ENCODE data around the gene TNFRSF1A. TPM values are rescaled to one million over a fixed set of nuclear protein-coding genes. Genes with fewer than 3 reads are reported as not detected.

TNFRSF1A gene
- total RNA-seq, 1 experiment from 2014 or later, result 91.5 TPM

- H3K4me3 ChIP-seq (ENCODE audit: low read depth, low read length, poor library complexity, severe bottlenecking), result no peak overlapping the region
- CTCF ChIA-PET, result interaction anchor here (1.2 kb wide), 1 partner anchor 43 kb away, joined by 3 read pairs; no protein-coding TSS in a partner anchor
- no peaks in the 10 kb centered on the region for H3K27me3 ChIP-seq (replicated peaks; ENCODE audit: insufficient read depth, low read depth, low read length, poor library complexity)
- peak overlapping the region; percentile 82 for H3K27ac ChIP-seq (ENCODE audit: low read depth, low read length, poor library complexity, severe bottlenecking)
- no peaks in the 10 kb centered on the region for H3K9me3 ChIP-seq (ENCODE audit: low read depth, low read length, poor library complexity, severe bottlenecking)
- POLR2A ChIA-PET (ENCODE audit: low non-redundant PET), result interaction anchor here (0.7 kb wide), 1 partner anchor 213 kb away, joined by 3 read pairs; no protein-coding TSS in a partner anchor
- intact Hi-C loops (cut with micrococcal nuclease; ENCODE audit: unreplicated experiment), result loop anchor here (5.0 kb wide), 2 partner anchors 137 to 212 kb away; no protein-coding TSS in a partner anchor
- BruUV-seq (replicated peaks), result no TSS peak
- DNase-seq (ENCODE audit: low spot score), result no peak
- peaks cover 17% of the 10 kb centered on the region for H3K36me3 ChIP-seq (ENCODE audit: insufficient read depth, low read length, poor library complexity, severe bottlenecking)
- TF ChIP-seq EZH2 (IDR thresholded peaks at IDR 0.05; ENCODE audit: borderline replicate concordance, low read depth, low read length, poor library complexity, severe bottlenecking), result no peak
- TF ChIP-seq CTCF (conservative IDR thresholded peaks at IDR 0.05; ENCODE audit: low read depth, low read length), result no peak
- peaks cover 28% of the 10 kb centered on the region for H3K4me1 ChIP-seq (ENCODE audit: insufficient read depth, low read length, poor library complexity, severe bottlenecking)
These were observed 16.7 kb downstream of the TNFRSF1A start for GRCh38 chr12:6324936-6325750.

GRCh38 chr12:6323995-6324711 lies 17.7 kb downstream of the TNFRSF1A start:
- ChIA-PET POLR2A (ENCODE audit: low non-redundant PET) (interaction anchor here (0.7 kb wide), 1 partner anchor 214 kb away, joined by 3 read pairs; no protein-coding TSS in a partner anchor), CTCF (no interaction called here)
- no peak for DNase-seq (ENCODE audit: low spot score)
- no peaks in the 10 kb centered on the region for H3K9me3 ChIP-seq (ENCODE audit: low read depth, low read length, poor library complexity, severe bottlenecking)
- intact Hi-C loops (cut with micrococcal nuclease; ENCODE audit: unreplicated experiment), result loop anchor here (5.0 kb wide), 2 partner anchors 138 to 213 kb away; no protein-coding TSS in a partner anchor
- no peak overlapping the region for H3K4me3 ChIP-seq (ENCODE audit: low read depth, low read length, poor library complexity, severe bottlenecking)
- H3K4me1 ChIP-seq (ENCODE audit: insufficient read depth, low read length, poor library complexity, severe bottlenecking), result peaks cover 28% of the 10 kb centered on the region
- H3K36me3 ChIP-seq (ENCODE audit: insufficient read depth, low read length, poor library complexity, severe bottlenecking), result peaks cover 11% of the 10 kb centered on the region
- peak overlapping the region; percentile 82 for H3K27ac ChIP-seq (ENCODE audit: low read depth, low read length, poor library complexity, severe bottlenecking)
- TF ChIP-seq CTCF (conservative IDR thresholded peaks at IDR 0.05; ENCODE audit: low read depth, low read length) (no peak), EZH2 (IDR thresholded peaks at IDR 0.05; ENCODE audit: borderline replicate concordance, low read depth, low read length, poor library complexity, severe bottlenecking) (no peak)
- H3K27me3 ChIP-seq (replicated peaks; ENCODE audit: insufficient read depth, low read depth, low read length, poor library complexity), result no peaks in the 10 kb centered on the region
- BruUV-seq (replicated peaks), result no TSS peak

- TF ChIP-seq CTCF (conservative IDR thresholded peaks at IDR 0.05; ENCODE audit: low read depth, low read length), result peak; percentile 59
- TF ChIP-seq EZH2 (IDR thresholded peaks at IDR 0.05; ENCODE audit: borderline replicate concordance, low read depth, low read length, poor library complexity, severe bottlenecking), result no peak
- DNase-seq (ENCODE audit: low spot score), result peak; percentile 98
- Histone ChIP-seq H3K36me3 (ENCODE audit: insufficient read depth, low read length, poor library complexity, severe bottlenecking) (peaks cover 5% of the 10 kb centered on the region), H3K4me1 (ENCODE audit: insufficient read depth, low read length, poor library complexity, severe bottlenecking) (peaks cover 28% of the 10 kb centered on the region), H3K27me3 (replicated peaks; ENCODE audit: insufficient read depth, low read depth, low read length, poor library complexity) (no peaks in the 10 kb centered on the region), H3K4me3 (ENCODE audit: low read depth, low read length, poor library complexity, severe bottlenecking) (no peak overlapping the region), H3K27ac (ENCODE audit: low read depth, low read length, poor library complexity, severe bottlenecking) (peak overlapping the region; percentile 82), H3K9me3 (ENCODE audit: low read depth, low read length, poor library complexity, severe bottlenecking) (no peaks in the 10 kb centered on the region)
- no TSS peak for BruUV-seq (replicated peaks)
- CTCF ChIA-PET, result interaction anchor here (0.6 to 1.1 kb wide), 6 partner anchors 8 to 262 kb away, joined by 3 read pairs; no protein-coding TSS in a partner anchor
- POLR2A ChIA-PET (ENCODE audit: low non-redundant PET), result no interaction called here
- intact Hi-C loops (cut with micrococcal nuclease; ENCODE audit: unreplicated experiment), result loop anchor here (5.0 kb wide), 2 partner anchors 139 to 214 kb away; no protein-coding TSS in a partner anchor
These were observed 18.4 kb downstream of the TNFRSF1A start for GRCh38 chr12:6323340-6323994.
